Neural crest cell (in vitro differentiated cells): Measurements from ENCODE around the gene DOCK7. TPM values are rescaled to one million over a fixed set of nuclear protein-coding genes. Genes with fewer than 3 reads are reported as not detected.

Experiments used
- DNase-seq: peaks from one replicate; pipeline ENCODE4 v3.0.0; 2021; ENCODE audit warnings: low read depth, mixed read lengths, low spot score
- H3K27ac Mint-ChIP-seq: one replicate; pipeline ENCODE4 v1.8.0; 2021; ENCODE audit warnings: mild to moderate bottlenecking, mixed read lengths; ENCODE audit not compliant: unreplicated experiment
- H3K27me3 Mint-ChIP-seq: 2 replicates; pipeline ENCODE4 v1.8.0; 2021; ENCODE audit warnings: low read depth, mild to moderate bottlenecking, mixed read lengths
- H3K36me3 Mint-ChIP-seq: 2 replicates; pipeline ENCODE4 v1.8.0; 2021; ENCODE audit warnings: low read depth, mild to moderate bottlenecking, mixed read lengths
- H3K4me1 Mint-ChIP-seq: 2 replicates; pipeline ENCODE4 v1.8.0; 2021; ENCODE audit warnings: mixed read lengths
- H3K4me3 Mint-ChIP-seq: one replicate; pipeline ENCODE4 v1.8.0; 2021; ENCODE audit warnings: mild to moderate bottlenecking, mixed read lengths
- H3K9me3 Mint-ChIP-seq: 2 replicates; pipeline ENCODE4 v1.8.0; 2021; ENCODE audit warnings: mixed read lengths
- CTCF ChIP-seq: fragments of 200-600 bp; sonication (generic); conservative IDR thresholded peaks from 2 replicates; pipeline ENCODE4 v1.5.0; 2021; ENCODE audit warnings: antibody characterized with exemption, mild to moderate bottlenecking
- total RNA-seq: library from RNA; stranded (reverse); gene quantifications from 2 replicates; pipeline ENCODE4 v1.2.1, GENCODE V29; 2021

Gene DOCK7
- total RNA-seq, 1 donor from 2014 or later = 79.8 TPM

DNA sequence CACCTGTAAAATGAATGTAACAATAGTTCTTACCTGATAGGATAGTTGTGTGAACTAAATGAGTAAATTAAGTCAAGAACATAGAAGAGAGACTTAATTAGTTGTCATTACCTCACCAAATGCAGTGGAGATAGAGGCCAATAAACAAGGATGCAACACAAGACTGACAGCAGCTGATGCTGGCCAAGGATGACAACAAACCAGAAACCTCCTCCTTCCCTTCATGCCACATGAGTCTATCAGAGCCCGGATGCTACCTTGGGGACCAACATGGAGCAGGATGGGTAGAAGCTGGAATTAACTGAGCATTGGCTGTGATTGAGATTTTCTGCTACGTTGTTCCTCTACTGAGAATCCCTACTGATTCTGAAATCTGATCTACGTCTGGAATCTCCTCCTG is 281.6 kb downstream of the DOCK7 start:
- H3K27me3 Mint-ChIP-seq = no peaks in the 10 kb centered on the region
- DNase-seq = no peak
- H3K36me3 Mint-ChIP-seq = no peaks in the 10 kb centered on the region
- H3K9me3 Mint-ChIP-seq = no peaks in the 10 kb centered on the region
- H3K4me3 Mint-ChIP-seq = no peak overlapping the region
- H3K27ac Mint-ChIP-seq = no peak overlapping the region
- peaks cover 11% of the 10 kb centered on the region for H3K4me1 Mint-ChIP-seq
- TF ChIP-seq CTCF = no peak

GRCh38 chr1:62405247-62405646 is 282.9 kb downstream of the DOCK7 start:
- H3K36me3 Mint-ChIP-seq = no peaks in the 10 kb centered on the region
- no peak overlapping the region for H3K4me3 Mint-ChIP-seq
- no peaks in the 10 kb centered on the region for H3K9me3 Mint-ChIP-seq
- no peak for TF ChIP-seq CTCF
- no peaks in the 10 kb centered on the region for H3K27me3 Mint-ChIP-seq
- DNase-seq = no peak
- peaks cover 24% of the 10 kb centered on the region for H3K4me1 Mint-ChIP-seq
- H3K27ac Mint-ChIP-seq = no peak overlapping the region

Other genes starting within 250 kb of the DOCK7 start
- gene ANGPTL3, start 90.9 kb downstream of the DOCK7 start, total RNA-seq = not detected in 2 replicates
- gene ATG4C, start 95.7 kb upstream of the DOCK7 start, total RNA-seq = 13.2 and 14.5 TPM in 2 replicates